HG03469 (cell line): ENCODE results near the gene DTL.

ENCODE experiments used
- ATAC-seq: cut with Tn5 transposase; IDR thresholded peaks from one replicate; pipeline ENCODE4 v1.9.1; 2021; ENCODE audit warnings: mild to moderate bottlenecking, moderate library complexity, moderate number of reproducible peaks; ENCODE audit not compliant: unreplicated experiment

The DTL gene

GRCh38 chr1:212124690-212125582, 89.4 kb downstream of the DTL start:
- no peak for ATAC-seq

GRCh38 chr1:212125654-212126053, 90.1 kb downstream of the DTL start:
- no peak for ATAC-seq

GRCh38 chr1:212127221-212127620, 91.7 kb downstream of the DTL start:
- no peak for ATAC-seq

GRCh38 chr1:212129781-212130180, 94.2 kb downstream of the DTL start:
- no peak for ATAC-seq

- ATAC-seq = no peak
Observed at GRCh38 chr1:212132025-212132424, 96.5 kb downstream of the DTL start.

GRCh38 chr1:212133319-212133718, 97.8 kb downstream of the DTL start:
- no peak for ATAC-seq

- no peak for ATAC-seq
Observed at GRCh38 chr1:212135166-212135565, 99.6 kb downstream of the DTL start.

GRCh38 chr1:212137854-212138253, 102.3 kb downstream of the DTL start:
- ATAC-seq = no peak

GRCh38 chr1:212138457-212138856, 102.9 kb downstream of the DTL start:
- no peak for ATAC-seq

GRCh38 chr1:212139526-212140135, 104.1 kb downstream of the DTL start:
- no peak for ATAC-seq

GRCh38 chr1:212141404-212141803, 105.9 kb downstream of the DTL start:
- ATAC-seq = no peak

- ATAC-seq = no peak
Observed at GRCh38 chr1:212142883-212143530, 107.5 kb downstream of the DTL start.

GRCh38 chr1:212147581-212148033, 112.1 kb downstream of the DTL start:
- ATAC-seq = no peak

- no peak for ATAC-seq
Observed at GRCh38 chr1:212149566-212149965, 114.0 kb downstream of the DTL start.

- no peak for ATAC-seq
Observed at GRCh38 chr1:212152308-212152693, 116.8 kb downstream of the DTL start.

- no peak for ATAC-seq
Observed at GRCh38 chr1:212152869-212153268, 117.3 kb downstream of the DTL start.

GRCh38 chr1:212153635-212154034, 118.1 kb downstream of the DTL start:
- ATAC-seq = no peak
